Bone marrow (tissue), 2 donors: ENCODE results near the gene ACTR1A.
A peak's percentile ranks its signal among the peaks of the same experiment; 100 is the strongest.
"Not testable (repeated sequence)": the region's sequence is repeated elsewhere in the genome, so short reads cannot be mapped to it uniquely, and the experiment has no call there.

Experiments used
- DNase-seq, 2 donors: peaks; one replicate each; lab custom pipeline; 2025; lab: John Stamatoyannopoulos, UW

The ACTR1A gene

GRCh38 chr10:102484021-102484420 is 18.5 kb downstream of the ACTR1A start:
- no peak for DNase-seq

- DNase-seq: no peak
These were observed 22.1 kb downstream of the ACTR1A start for GRCh38 chr10:102480396-102480795.

DNA sequence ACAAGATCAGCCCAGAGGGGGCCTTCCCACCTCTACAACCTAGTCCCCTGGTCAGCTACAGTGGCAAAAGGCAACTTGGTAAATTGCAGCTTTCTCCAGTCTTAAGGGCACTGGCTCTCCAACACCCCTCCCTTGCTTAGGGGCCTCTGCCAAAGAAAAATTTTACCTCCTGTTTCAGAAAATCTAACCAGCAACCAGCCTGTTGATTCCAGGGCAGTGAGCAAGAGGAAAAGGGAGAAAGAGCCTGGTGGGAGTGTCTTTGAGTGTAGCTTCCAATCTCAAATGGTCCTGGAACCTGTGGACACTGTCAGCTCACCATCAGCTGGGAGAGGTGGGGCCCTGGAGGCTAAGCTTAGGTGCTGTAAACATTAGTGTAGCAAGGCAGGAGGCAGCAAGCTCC is 22.9 kb downstream of the ACTR1A start:
- DNase-seq: no peak

GRCh38 chr10:102476466-102477141 is 25.9 kb downstream of the ACTR1A start:
- no peak for DNase-seq

DNA sequence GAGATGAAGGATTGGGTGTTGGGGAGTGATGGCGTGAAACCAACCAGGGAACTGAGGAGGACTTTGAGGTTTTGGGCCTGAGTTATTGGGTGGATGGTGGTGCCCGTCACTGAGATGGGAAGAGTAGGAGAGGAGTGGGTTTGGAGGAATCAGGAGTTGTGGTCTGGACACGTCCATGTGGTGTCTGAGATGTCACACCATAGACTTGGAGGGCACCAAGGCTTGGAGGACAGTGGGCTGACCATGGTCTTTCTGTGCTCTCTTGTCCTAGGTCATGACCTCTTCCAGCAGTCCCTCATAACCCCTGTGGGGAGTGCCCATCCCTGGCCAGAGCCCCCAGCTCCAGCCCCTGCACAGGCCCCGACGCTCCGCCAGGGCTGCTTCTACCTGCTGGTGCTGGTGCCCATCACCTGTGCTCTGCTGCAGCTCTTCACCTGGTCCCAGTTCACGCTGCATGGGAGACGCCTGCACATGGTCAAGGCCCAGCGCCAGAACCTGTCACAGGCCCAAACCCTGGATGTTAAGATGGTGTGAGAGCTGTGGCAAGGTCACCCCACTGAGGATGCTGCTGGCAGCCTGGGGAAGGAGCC is 27.0 kb downstream of the ACTR1A start:
- no peak for DNase-seq

- no peak for DNase-seq
These were observed 28.8 kb downstream of the ACTR1A start for GRCh38 chr10:102473445-102474331.

GRCh38 chr10:102470579-102471546 is 31.6 kb downstream of the ACTR1A start:
- no peak for DNase-seq

GRCh38 chr10:102468683-102469082 is 33.8 kb downstream of the ACTR1A start:
- DNase-seq: no peak

GRCh38 chr10:102467971-102468438 is 34.5 kb downstream of the ACTR1A start:
- no peak for DNase-seq

- no peak for DNase-seq
These were observed 35.2 kb downstream of the ACTR1A start for GRCh38 chr10:102467318-102467717.

- DNase-seq: no peak
These were observed 37.0 kb downstream of the ACTR1A start for GRCh38 chr10:102465466-102465865.

- no peak for DNase-seq
These were observed 38.5 kb downstream of the ACTR1A start for GRCh38 chr10:102463983-102464382.

DNA sequence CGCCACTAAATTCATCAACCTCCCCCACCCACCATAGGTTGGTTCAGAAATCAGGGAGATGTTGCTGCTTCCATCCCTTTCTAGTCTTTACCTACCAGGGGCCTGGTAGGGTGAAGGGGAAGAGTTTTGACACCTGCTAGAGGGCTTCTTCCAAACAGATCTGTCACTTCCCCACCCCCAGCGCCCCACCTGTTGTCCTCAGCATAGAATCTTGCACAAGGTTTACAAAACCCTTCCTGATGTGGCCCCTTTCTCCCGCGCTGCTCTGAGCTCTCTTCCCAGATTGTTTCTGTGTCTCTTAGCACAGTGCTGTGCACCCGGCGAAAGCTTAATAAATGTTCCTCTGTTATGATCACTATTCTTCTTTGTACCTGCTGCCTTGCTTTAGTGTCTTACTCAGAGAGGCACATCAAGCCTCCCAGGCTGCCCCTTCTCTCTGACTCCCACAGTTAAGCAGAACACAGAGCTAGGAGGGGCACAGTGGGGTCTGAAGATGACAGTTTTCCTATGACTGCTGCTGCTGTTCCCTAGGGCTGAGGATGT is 39.9 kb downstream of the ACTR1A start:
- no peak for DNase-seq

- peak; percentile 44 to 63 for DNase-seq
These were observed 41.1 kb downstream of the ACTR1A start for GRCh38 chr10:102461187-102462054.

DNA sequence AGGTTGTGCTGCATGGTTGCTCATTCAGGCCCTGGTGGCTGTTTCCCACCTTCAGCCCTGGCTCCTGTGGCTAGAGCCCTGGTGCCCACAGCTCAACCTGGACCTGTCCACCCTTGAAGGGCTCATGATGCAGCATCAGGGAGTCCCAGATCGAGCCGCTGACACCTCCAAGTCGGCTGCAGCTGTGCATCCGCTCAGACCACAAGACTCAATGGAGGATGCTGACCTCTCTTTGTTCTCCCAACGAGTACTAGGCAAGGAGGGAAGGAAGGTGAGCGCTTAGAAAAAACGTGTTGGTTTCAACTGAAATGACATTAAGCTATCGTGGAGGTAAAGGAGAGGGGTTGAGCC is 41.7 kb downstream of the ACTR1A start:
- DNase-seq: no peak

DNA sequence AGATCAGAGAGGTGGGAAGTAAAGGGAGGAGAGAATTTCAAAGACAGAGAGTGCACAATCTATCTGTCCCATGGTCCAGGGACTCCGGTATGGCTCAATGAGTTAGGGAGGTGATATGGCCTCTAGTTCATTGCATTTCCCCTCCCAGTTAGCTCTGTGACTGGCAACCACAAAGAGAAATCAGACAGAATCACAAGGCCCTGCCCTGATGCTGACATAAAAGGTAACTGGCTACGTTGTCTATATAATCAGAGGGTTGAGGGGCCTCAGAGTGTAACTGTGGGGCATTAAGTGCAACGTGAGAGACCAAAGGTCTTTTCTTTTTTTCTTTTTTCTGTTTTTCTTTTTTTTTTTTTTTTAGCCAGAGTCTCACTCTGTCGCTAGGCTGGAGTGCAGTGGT is 43.9 kb downstream of the ACTR1A start:
- no peak for DNase-seq

DNA sequence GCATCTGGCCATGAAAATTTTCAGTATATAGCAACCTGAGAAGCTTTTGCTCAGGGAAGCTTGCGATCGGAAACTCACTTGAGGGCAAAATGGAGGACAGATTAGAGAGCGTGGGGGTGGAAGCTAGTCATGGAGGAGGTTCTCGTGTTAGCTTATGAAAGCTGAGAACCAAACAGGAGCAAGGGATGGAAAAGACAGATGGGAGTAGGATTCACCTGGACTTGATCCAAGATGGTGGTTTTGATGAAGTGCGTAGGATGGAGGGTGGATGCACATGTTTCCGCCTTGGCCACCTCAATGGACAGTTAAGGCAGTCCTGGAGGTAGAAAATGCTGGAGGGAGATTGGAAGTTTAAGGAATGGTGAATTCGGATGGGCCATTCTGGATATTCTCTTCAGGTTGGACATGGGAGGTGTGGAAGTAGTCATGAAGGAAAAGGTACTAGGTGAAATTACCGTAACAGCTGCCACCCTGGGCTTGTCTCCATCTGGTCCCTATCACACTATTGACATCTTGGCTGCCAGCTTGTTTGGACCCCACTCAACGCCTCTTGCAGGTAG is 44.8 kb downstream of the ACTR1A start:
- no peak for DNase-seq

- no peak for DNase-seq
These were observed 46.5 kb downstream of the ACTR1A start for GRCh38 chr10:102455893-102456471.

GRCh38 chr10:102454662-102455487 is 47.6 kb downstream of the ACTR1A start:
- DNase-seq: not testable (repeated sequence)
